ENCODE data around the gene LIPK. TPM values are rescaled to one million over a fixed set of nuclear protein-coding genes. Genes with fewer than 3 reads are reported as not detected.

The LIPK gene
- total and polyA plus RNA-seq, 2 of the 8 experiments (the other 6 are each of a cell fraction or from before 2014, with no cell fraction given), result not detected

GRCh38 chr10:88763441-88763840, 57.4 kb downstream of the LIPK start:
- Histone ChIP-seq H3K4me1 (replicated peaks in 1 of 4; ENCODE audit: control insufficient read depth in 3 of 4, insufficient read depth in 4 of 4, low read length in 3 of 4) (peaks cover 0 to 4% (median 0%) of the 10 kb centered on the region in 4 experiments; a peak in 2 of 7 replicates), H3K23me2 (ENCODE audit: low read depth, low read length) (no peaks in the 10 kb centered on the region), H3K79me1 (ENCODE audit: low read depth, low read length) (no peaks in the 10 kb centered on the region), H2AK5ac (ENCODE audit: low read depth, low read length) (no peak overlapping the region), H2BK20ac (ENCODE audit: low read length) (no peak overlapping the region), H2BK5ac (ENCODE audit: low read depth, low read length) (no peak overlapping the region), H3K18ac (ENCODE audit: extremely low read depth, low read length) (no peak overlapping the region), H3K14ac (ENCODE audit: insufficient read length) (no peak overlapping the region), H3K27me3 (replicated peaks in 1 of 4; ENCODE audit: control insufficient read depth in 3 of 4, extremely low read depth in 1 of 4, insufficient read depth in 3 of 4, low read length in 3 of 4) (peaks cover 0 to 1% (median 0%) of the 10 kb centered on the region in 4 experiments; a peak in 1 of 7 replicates), H2BK15ac (ENCODE audit: low read length) (no peak overlapping the region), H3K9me3 (ENCODE audit: insufficient read depth in 2 of 2, low read depth in 1 of 2, low read length in 1 of 2) (no peaks in the 10 kb centered on the region), H3K9ac (replicated peaks in 1 of 4; ENCODE audit: extremely low read depth in 1 of 4, low read depth in 3 of 4, low read length in 3 of 4) (no peak overlapping the region), H3K36me3 (ENCODE audit: control insufficient read depth in 2 of 4, insufficient read depth in 4 of 4, low read length in 3 of 4) (no peaks in the 10 kb centered on the region), H3K23ac (ENCODE audit: insufficient read length) (no peak overlapping the region), H4K5ac (ENCODE audit: insufficient read length, low read depth, low read length) (no peak overlapping the region), H3K56ac (replicated peaks; ENCODE audit: insufficient read length, low read depth, low read length) (no peak overlapping the region), H3K4me2 (ENCODE audit: insufficient read depth in 1 of 2, low read depth in 2 of 2, low read length in 2 of 2) (no peak overlapping the region), H3K4me3 (ENCODE audit: extremely low read depth in 1 of 4, insufficient read depth in 2 of 4, low read depth in 3 of 4, low read length in 4 of 4) (no peak overlapping the region), H3K79me2 (ENCODE audit: control insufficient read depth in 1 of 2, insufficient read depth in 2 of 2, low read length in 2 of 2) (no peaks in the 10 kb centered on the region), H4K91ac (replicated peaks; ENCODE audit: insufficient read length, low read length) (no peak overlapping the region), H3K27ac (ENCODE audit: low read depth, low read length) (no peak overlapping the region), H2AFZ (ENCODE audit: low read length) (no peak overlapping the region), H4K20me1 (replicated peaks in 1 of 2; ENCODE audit: control insufficient read depth in 1 of 2, insufficient read depth in 2 of 2, low read length in 2 of 2) (no peaks in the 10 kb centered on the region), H3K4ac (replicated peaks; ENCODE audit: insufficient read length, low read depth, low read length) (no peak overlapping the region), H4K8ac (ENCODE audit: extremely low read depth, insufficient read depth, low read length) (no peak overlapping the region), H2BK12ac (ENCODE audit: low read depth, low read length) (no peak overlapping the region), H2BK120ac (replicated peaks; ENCODE audit: low read depth, low read length) (no peak overlapping the region)
- ChIA-PET CTCF (ENCODE audit: partially characterized antibody) (interaction anchor here (0.8 to 1.5 kb wide), 5 partner anchors 11 to 170 kb away, joined by 3 to 5 read pairs (median 3); no protein-coding TSS in a partner anchor), POLR2A (ENCODE audit: partially characterized antibody) (no interaction called here)
- 88% methylated on average over 1 of the region's 1 CpG; no CpG with 5 or more reads in 1 of the 2 experiments for WGBS, 2 experiments (ENCODE audit: extremely low coverage in 1 of 2, insufficient coverage in 1 of 2, insufficient read length in 1 of 2, insufficient replicate concordance in 2 of 2, low coverage in 1 of 2, low lambda C conversion rate in 2 of 2, missing lambda C conversion rate in 1 of 2)
- DNase-seq (ENCODE audit: low read depth in 1 of 2, low spot score in 2 of 2), result no peak
- FAIRE-seq, result no peak
- TF ChIP-seq ATF3 (IDR thresholded peaks at IDR 0.05; ENCODE audit: insufficient read depth, low read depth, low read length), result no peak
- no peak for TF ChIP-seq POU5F1 (IDR thresholded peaks at IDR 0.05; ENCODE audit: low read depth, low read length)
- no peak for TF ChIP-seq CTCF (IDR thresholded peaks at IDR 0.05; ENCODE audit: control extremely low read depth in 1 of 3, insufficient read depth in 1 of 3, low read depth in 1 of 3, low read length in 3 of 3)
- TF ChIP-seq SIRT6 (IDR thresholded peaks at IDR 0.05; ENCODE audit: low read length), result no peak
- no peak for TF ChIP-seq CREB1 (IDR thresholded peaks at IDR 0.05)
- TF ChIP-seq GTF2F1 (IDR thresholded peaks at IDR 0.05; ENCODE audit: borderline replicate concordance, low read depth, low read length), result no peak
- no peak for TF ChIP-seq RAD21 (IDR thresholded peaks at IDR 0.05 in 1 of 2, conservative IDR thresholded peaks at IDR 0.05 in 1 of 2; ENCODE audit: low read depth in 2 of 2, low read length in 2 of 2)
- no peak for TF ChIP-seq GABPA (IDR thresholded peaks at IDR 0.05; ENCODE audit: borderline replicate concordance, insufficient read depth, low read length)
- TF ChIP-seq CBX8 (IDR thresholded peaks at IDR 0.05; ENCODE audit: borderline replicate concordance, low read depth, low read length), result no peak
- TF ChIP-seq RBBP5 (IDR thresholded peaks at IDR 0.05; ENCODE audit: borderline replicate concordance, low read depth, low read length), result no peak
- no peak for TF ChIP-seq CBX5 (IDR thresholded peaks at IDR 0.05; ENCODE audit: low read depth, low read length)

All from H1 (cell line).